Trophoblast cell (in vitro differentiated cells and primary cell): ENCODE measurements around the gene IQSEC1.

ENCODE experiments used
- DNase-seq, 2 donors: peaks; one replicate each; pipeline ENCODE4 v3.0.0-alpha.2; 2016
- H2AFZ ChIP-seq: 2 replicates; pipeline ENCODE4 v1.6.1; 2013; ENCODE audit warnings: low read length, moderate library complexity, mild to moderate bottlenecking; ENCODE audit not compliant: insufficient read depth, poor library complexity
- H2AK5ac ChIP-seq: 2 replicates; pipeline ENCODE4 v1.6.1; 2013; ENCODE audit warnings: mild to moderate bottlenecking, low read length
- H2BK120ac ChIP-seq: 2 replicates; pipeline ENCODE4 v1.6.1; 2013; ENCODE audit warnings: low read length, mild to moderate bottlenecking, moderate library complexity; ENCODE audit not compliant: insufficient read depth, poor library complexity
- H2BK12ac ChIP-seq: 2 replicates; pipeline ENCODE4 v1.6.1; 2013; ENCODE audit warnings: mild to moderate bottlenecking, low read length, moderate library complexity
- H2BK5ac ChIP-seq: 2 replicates; pipeline ENCODE4 v1.6.1; 2013; ENCODE audit warnings: low read length, low read depth, moderate library complexity, mild to moderate bottlenecking; ENCODE audit not compliant: poor library complexity
- H3K14ac ChIP-seq: 2 replicates; pipeline ENCODE4 v1.6.1; 2013; ENCODE audit warnings: mild to moderate bottlenecking, low read length
- H3K18ac ChIP-seq: 2 replicates; pipeline ENCODE4 v1.6.1; 2013; ENCODE audit warnings: mild to moderate bottlenecking, low read length
- H3K23ac ChIP-seq: 2 replicates; pipeline ENCODE4 v1.6.1; 2013; ENCODE audit warnings: low read length
- H3K27ac ChIP-seq: 2 replicates; pipeline ENCODE4 v1.5.1; 2013; ENCODE audit warnings: low read depth, mild to moderate bottlenecking, inconsistent platforms, low read length, moderate library complexity
- H3K27me3 ChIP-seq: 2 replicates; pipeline ENCODE4 v1.6.1; 2013; ENCODE audit warnings: inconsistent platforms, mild to moderate bottlenecking, low read length, moderate library complexity; ENCODE audit not compliant: insufficient read depth
- H3K36me3 ChIP-seq, 2 experiments: 1 replicate in 1 of 2; 2 replicates in 1 of 2; pipeline ENCODE4 v1.6.1; 2013; ENCODE audit warnings: low read length in 2 of 2, mild to moderate bottlenecking in 2 of 2, moderate library complexity in 1 of 2; ENCODE audit not compliant: insufficient read depth in 2 of 2, control insufficient read depth in 1 of 2
- H3K4ac ChIP-seq: 2 replicates; pipeline ENCODE4 v1.6.1; 2013; ENCODE audit warnings: low read depth, mild to moderate bottlenecking, low read length, moderate library complexity
- H3K4me1 ChIP-seq, 2 experiments: 1 replicate in 1 of 2; 2 replicates in 1 of 2; pipeline ENCODE4 v1.6.1; 2013; ENCODE audit warnings: low read length in 2 of 2, mild to moderate bottlenecking in 2 of 2, moderate library complexity in 1 of 2; ENCODE audit not compliant: insufficient read depth in 2 of 2, control insufficient read depth in 1 of 2
- H3K4me2 ChIP-seq: 2 replicates; pipeline ENCODE4 v1.6.1; 2013; ENCODE audit warnings: inconsistent platforms, mild to moderate bottlenecking, low read length, moderate library complexity
- H3K4me3 ChIP-seq: 2 replicates; pipeline ENCODE4 v1.5.1; 2013; ENCODE audit warnings: mild to moderate bottlenecking, low read depth, low read length, inconsistent platforms
- H3K79me1 ChIP-seq: one replicate; pipeline ENCODE4 v1.6.1; 2013; ENCODE audit warnings: low read length
- H3K79me2 ChIP-seq: 2 replicates; pipeline ENCODE4 v1.6.1; 2013; ENCODE audit warnings: low read length, mild to moderate bottlenecking; ENCODE audit not compliant: control insufficient read depth, insufficient read depth, poor library complexity
- H3K9ac ChIP-seq: 2 replicates; pipeline ENCODE4 v1.6.1; 2013; ENCODE audit warnings: mild to moderate bottlenecking, low read length
- H3K9me3 ChIP-seq: 2 replicates; pipeline ENCODE4 v1.6.1; 2013; ENCODE audit warnings: low read depth, mild to moderate bottlenecking, control low read depth, inconsistent platforms, low read length; ENCODE audit not compliant: insufficient read depth
- H4K12ac ChIP-seq: 2 replicates; pipeline ENCODE4 v1.6.1; 2013; ENCODE audit warnings: low read depth, mild to moderate bottlenecking, low read length, moderate library complexity
- H4K8ac ChIP-seq: 2 replicates; pipeline ENCODE4 v1.6.1; 2013; ENCODE audit warnings: low read depth, mild to moderate bottlenecking, low read length, moderate library complexity
- H4K91ac ChIP-seq: one replicate; pipeline ENCODE4 v1.6.1; 2013; ENCODE audit warnings: low read depth, mild to moderate bottlenecking, low read length, moderate library complexity
- WGBS: extraction: QIAGEN DNeasy Blood & Tissue Kit; methylation state at CpG from one replicate; pipeline ENCODE4 v1.1.7; 2013; ENCODE audit warnings: missing lambda C conversion rate; ENCODE audit not compliant: insufficient read length, insufficient coverage; ENCODE audit errors: extremely low coverage; 5-methylcytosine and 5-hydroxymethylcytosine counted together

The IQSEC1 gene

GRCh38 chr3:12986031-12986430, 87.2 kb downstream of the IQSEC1 start:
- H3K79me2 ChIP-seq = peaks cover 5% of the 10 kb centered on the region
- H3K18ac ChIP-seq = no peak overlapping the region
- no peaks in the 10 kb centered on the region for H3K36me3 ChIP-seq
- H2AK5ac ChIP-seq = no peak overlapping the region
- no peak overlapping the region for H3K14ac ChIP-seq
- H2BK12ac ChIP-seq = no peak overlapping the region
- peaks cover 14% of the 10 kb centered on the region for H3K79me1 ChIP-seq
- H3K27ac ChIP-seq = no peak overlapping the region
- H3K4ac ChIP-seq = no peak overlapping the region
- peak; percentile 70 to 73 for DNase-seq
- H3K4me3 ChIP-seq = no peak overlapping the region
- peaks cover 17 to 30% of the 10 kb centered on the region in 2 experiments for H3K4me1 ChIP-seq
- no peak overlapping the region for H2BK5ac ChIP-seq
- WGBS = no CpG with 5 or more reads among the region's 8 CpGs
- H3K27me3 ChIP-seq = no peaks in the 10 kb centered on the region
- no peak overlapping the region for H3K9ac ChIP-seq
- H2BK120ac ChIP-seq = no peak overlapping the region
- no peak overlapping the region for H3K23ac ChIP-seq
- H4K8ac ChIP-seq = no peak overlapping the region
- no peak overlapping the region for H3K4me2 ChIP-seq
- H4K91ac ChIP-seq = peak overlapping the region; percentile 71
- no peak overlapping the region for H4K12ac ChIP-seq
- no peak overlapping the region for H2AFZ ChIP-seq
- H3K9me3 ChIP-seq = peaks cover 3% of the 10 kb centered on the region

GRCh38 chr3:12985148-12985547, 88.1 kb downstream of the IQSEC1 start:
- H2BK5ac ChIP-seq = no peak overlapping the region
- H3K79me1 ChIP-seq = peaks cover 9% of the 10 kb centered on the region
- no peak overlapping the region for H3K18ac ChIP-seq
- H3K4me3 ChIP-seq = no peak overlapping the region
- no CpG with 5 or more reads among the region's 6 CpGs for WGBS
- peaks cover 11 to 23% of the 10 kb centered on the region in 2 experiments for H3K4me1 ChIP-seq
- no peak overlapping the region for H3K14ac ChIP-seq
- H2AK5ac ChIP-seq = no peak overlapping the region
- H3K9ac ChIP-seq = no peak overlapping the region
- no peaks in the 10 kb centered on the region for H3K27me3 ChIP-seq
- no peak overlapping the region for H2BK12ac ChIP-seq
- no peak overlapping the region for H3K4ac ChIP-seq
- no peak overlapping the region for H3K27ac ChIP-seq
- H2AFZ ChIP-seq = no peak overlapping the region
- peak; percentile 54 to 59 for DNase-seq
- H3K23ac ChIP-seq = no peak overlapping the region
- H4K8ac ChIP-seq = no peak overlapping the region
- no peak overlapping the region for H4K12ac ChIP-seq
- no peaks in the 10 kb centered on the region for H3K36me3 ChIP-seq
- H3K79me2 ChIP-seq = peaks cover 5% of the 10 kb centered on the region
- no peak overlapping the region for H3K4me2 ChIP-seq
- peak overlapping the region; percentile 3 for H4K91ac ChIP-seq
- H2BK120ac ChIP-seq = no peak overlapping the region
- peaks cover 3% of the 10 kb centered on the region for H3K9me3 ChIP-seq

GRCh38 chr3:12984023-12984823, 89.0 kb downstream of the IQSEC1 start:
- H3K4me2 ChIP-seq = no peak overlapping the region
- H2BK12ac ChIP-seq = no peak overlapping the region
- no peak overlapping the region for H4K8ac ChIP-seq
- no peak overlapping the region for H3K4ac ChIP-seq
- H3K9ac ChIP-seq = no peak overlapping the region
- no peak overlapping the region for H2BK5ac ChIP-seq
- H3K18ac ChIP-seq = no peak overlapping the region
- no peak overlapping the region for H2AFZ ChIP-seq
- H4K91ac ChIP-seq = no peak overlapping the region
- H2AK5ac ChIP-seq = no peak overlapping the region
- no peak overlapping the region for H4K12ac ChIP-seq
- H2BK120ac ChIP-seq = no peak overlapping the region
- DNase-seq = peak; percentile 76 to 81
- H3K23ac ChIP-seq = no peak overlapping the region
- H3K4me1 ChIP-seq = peaks cover 9 to 17% of the 10 kb centered on the region in 2 experiments
- no peak overlapping the region for H3K4me3 ChIP-seq
- H3K36me3 ChIP-seq = peaks cover 0 to 5% of the 10 kb centered on the region in 2 experiments
- no peak overlapping the region for H3K14ac ChIP-seq
- no peaks in the 10 kb centered on the region for H3K27me3 ChIP-seq
- peaks cover 3% of the 10 kb centered on the region for H3K79me2 ChIP-seq
- WGBS = no CpG with 5 or more reads among the region's 7 CpGs
- H3K9me3 ChIP-seq = peaks cover 3% of the 10 kb centered on the region
- H3K79me1 ChIP-seq = peaks cover 6% of the 10 kb centered on the region
- no peak overlapping the region for H3K27ac ChIP-seq

- H2AFZ ChIP-seq = no peak overlapping the region
- H3K9me3 ChIP-seq = peaks cover 3% of the 10 kb centered on the region
- peaks cover 0 to 5% of the 10 kb centered on the region in 2 experiments for H3K36me3 ChIP-seq
- no peak overlapping the region for H3K27ac ChIP-seq
- H3K23ac ChIP-seq = no peak overlapping the region
- no peak overlapping the region for H3K9ac ChIP-seq
- no peak overlapping the region for H4K91ac ChIP-seq
- H3K4me2 ChIP-seq = no peak overlapping the region
- no peak overlapping the region for H3K4ac ChIP-seq
- no peak overlapping the region for H3K18ac ChIP-seq
- H3K27me3 ChIP-seq = no peaks in the 10 kb centered on the region
- no peak overlapping the region for H4K8ac ChIP-seq
- peaks cover 3% of the 10 kb centered on the region for H3K79me2 ChIP-seq
- no peak for DNase-seq
- no peak overlapping the region for H3K4me3 ChIP-seq
- H3K14ac ChIP-seq = no peak overlapping the region
- H2BK5ac ChIP-seq = no peak overlapping the region
- H3K79me1 ChIP-seq = peaks cover 6% of the 10 kb centered on the region
- H2AK5ac ChIP-seq = no peak overlapping the region
- no peak overlapping the region for H2BK12ac ChIP-seq
- H2BK120ac ChIP-seq = no peak overlapping the region
- WGBS = no CpG with 5 or more reads among the region's 9 CpGs
- no peak overlapping the region for H4K12ac ChIP-seq
- peaks cover 9 to 14% of the 10 kb centered on the region in 2 experiments for H3K4me1 ChIP-seq
Observed at GRCh38 chr3:12983319-12983718, 89.9 kb downstream of the IQSEC1 start.
